Stimulated activated naive CD8-positive, alpha-beta T cell treated with anti-CD3 and anti-CD28 coated beads, Interleukin-15, amount 100 ng/mL, for 72 hours (primary cell): Measurements from ENCODE around the gene WNK2.

Experiments used
- ATAC-seq: fragments of 150-1000 bp; cut with Tn5 transposase; 2 replicates; pipeline ENCODE4 v1.10.0; 2021; ENCODE audit warnings: mild to moderate bottlenecking, moderate library complexity
- DNase-seq, 2 donors: peaks; one replicate each; pipeline ENCODE4 v3.0.0; 2021 to 2022
- H3K27ac Mint-ChIP-seq, 2 donors: one replicate each; pipeline ENCODE4 v1.8.0; 2022; ENCODE audit warnings: mild to moderate bottlenecking in 2 of 2, mixed read lengths in 2 of 2, moderate library complexity in 2 of 2
- H3K27me3 Mint-ChIP-seq: one replicate; pipeline ENCODE4 v1.8.0; 2022; ENCODE audit warnings: mixed read lengths
- H3K4me1 Mint-ChIP-seq: one replicate; pipeline ENCODE4 v1.8.0; 2022; ENCODE audit warnings: mild to moderate bottlenecking, mixed read lengths
- H3K4me3 Mint-ChIP-seq, 2 donors: one replicate each; pipeline ENCODE4 v1.8.0; 2022; ENCODE audit warnings: mild to moderate bottlenecking in 2 of 2, mixed read lengths in 2 of 2, moderate library complexity in 1 of 2
- H3K9me3 Mint-ChIP-seq, 2 donors: one replicate each; pipeline ENCODE4 v1.8.0; 2022; ENCODE audit warnings: mixed read lengths in 2 of 2

Gene WNK2

GRCh38 chr9:93154293-93154903 is 29.5 kb upstream of the WNK2 start:
- H3K27me3 Mint-ChIP-seq, result no peaks in the 10 kb centered on the region
- ATAC-seq (peak; percentile 45), DNase-seq (peak; percentile 50 to 57)
- H3K4me3 Mint-ChIP-seq, result no peak overlapping the region
- peaks cover 27% of the 10 kb centered on the region for H3K4me1 Mint-ChIP-seq
- H3K9me3 Mint-ChIP-seq, result no peaks in the 10 kb centered on the region
- peak overlapping the region in 1 of 2 donors; percentile 27 for H3K27ac Mint-ChIP-seq

- no peak for ATAC-seq
- Mint-ChIP-seq H3K4me1 (peaks cover 22% of the 10 kb centered on the region), H3K27me3 (no peaks in the 10 kb centered on the region), H3K4me3 (no peak overlapping the region), H3K9me3 (no peaks in the 10 kb centered on the region), H3K27ac (peak overlapping the region in 1 of 2 donors; percentile 33)
- no peak for DNase-seq
Measured at GRCh38 chr9:93155716-93156474, 28.0 kb upstream of the WNK2 start.

DNA sequence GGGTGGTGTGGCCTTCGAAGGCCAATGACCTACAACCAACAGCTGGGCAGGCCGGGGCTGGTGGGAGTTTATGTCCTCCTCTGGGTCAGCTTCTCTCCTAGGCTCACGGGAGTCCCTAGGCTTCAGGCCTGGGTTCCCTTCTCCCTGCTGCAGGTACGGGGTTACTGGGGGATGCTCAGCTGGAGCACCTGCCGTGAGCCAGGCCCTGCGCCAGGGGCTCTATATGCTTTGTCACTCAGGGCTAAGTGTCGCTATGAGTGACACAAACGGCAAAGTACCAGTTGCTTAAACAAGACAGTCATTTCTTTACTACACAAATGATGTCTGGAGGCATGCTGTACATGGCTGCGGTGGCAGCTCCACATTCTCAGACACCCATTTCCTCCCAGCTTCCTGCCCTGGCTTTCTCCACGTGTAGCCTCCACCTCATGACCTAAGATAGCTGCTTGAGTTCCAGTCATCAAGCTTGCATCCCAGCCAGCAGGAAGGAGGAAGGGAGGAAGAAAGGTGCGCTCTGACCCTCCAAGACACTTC is 27.4 kb upstream of the WNK2 start:
- H3K4me1 Mint-ChIP-seq, result peaks cover 22% of the 10 kb centered on the region
- peak overlapping the region in 1 of 2 donors; percentile 86 for H3K27ac Mint-ChIP-seq
- DNase-seq (peak in 1 of 2 donors; percentile 53), ATAC-seq (peak; percentile 89)
- no peaks in the 10 kb centered on the region for H3K27me3 Mint-ChIP-seq
- no peak overlapping the region for H3K4me3 Mint-ChIP-seq
- H3K9me3 Mint-ChIP-seq, result no peaks in the 10 kb centered on the region

GRCh38 chr9:93159601-93160471 is 24.1 kb upstream of the WNK2 start:
- peaks cover 22% of the 10 kb centered on the region for H3K4me1 Mint-ChIP-seq
- no peaks in the 10 kb centered on the region for H3K9me3 Mint-ChIP-seq
- DNase-seq (peak; percentile 73 to 78), ATAC-seq (peak; percentile 86)
- no peak overlapping the region for H3K27ac Mint-ChIP-seq
- H3K27me3 Mint-ChIP-seq, result no peaks in the 10 kb centered on the region
- H3K4me3 Mint-ChIP-seq, result no peak overlapping the region

GRCh38 chr9:93161786-93162562 is 22.0 kb upstream of the WNK2 start:
- no peaks in the 10 kb centered on the region for H3K27me3 Mint-ChIP-seq
- DNase-seq, result no peak
- ATAC-seq, result no peak
- peaks cover 11% of the 10 kb centered on the region for H3K4me1 Mint-ChIP-seq
- H3K9me3 Mint-ChIP-seq, result no peaks in the 10 kb centered on the region
- H3K27ac Mint-ChIP-seq, result no peak overlapping the region
- H3K4me3 Mint-ChIP-seq, result no peak overlapping the region

- Mint-ChIP-seq H3K4me3 (no peak overlapping the region), H3K27me3 (no peaks in the 10 kb centered on the region), H3K27ac (no peak overlapping the region), H3K9me3 (no peaks in the 10 kb centered on the region), H3K4me1 (peaks cover 11% of the 10 kb centered on the region)
- DNase-seq (no peak), ATAC-seq (no peak)
Measured at GRCh38 chr9:93164085-93164484, 19.9 kb upstream of the WNK2 start.

DNA sequence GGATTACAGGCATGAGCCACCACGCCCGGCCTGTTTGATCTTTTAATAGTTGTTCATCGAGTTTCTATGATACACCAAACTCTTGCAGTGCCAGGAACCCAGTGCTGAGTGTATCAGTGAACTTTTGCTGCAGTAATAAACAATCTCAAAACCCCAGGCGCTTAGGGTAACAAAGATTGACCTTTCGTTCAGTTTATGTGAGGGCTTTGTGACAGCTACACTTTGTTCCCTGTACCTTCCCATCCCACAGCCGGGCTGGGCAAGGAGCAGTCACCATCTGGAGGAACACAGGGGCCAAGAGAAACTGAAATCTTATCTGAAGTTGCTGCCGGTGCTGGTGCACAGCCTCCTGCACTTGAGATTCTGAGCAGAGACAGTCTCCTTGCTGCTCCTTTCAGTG is 17.2 kb upstream of the WNK2 start:
- Mint-ChIP-seq H3K27me3 (no peaks in the 10 kb centered on the region), H3K27ac (peak overlapping the region in 1 of 2 donors; percentile 43)

GRCh38 chr9:93167185-93167584 is 16.8 kb upstream of the WNK2 start:
- no peak for DNase-seq
- H3K27ac Mint-ChIP-seq, result no peak overlapping the region
- no peaks in the 10 kb centered on the region for H3K9me3 Mint-ChIP-seq
- H3K27me3 Mint-ChIP-seq, result no peaks in the 10 kb centered on the region
- H3K4me1 Mint-ChIP-seq, result no peaks in the 10 kb centered on the region
- ATAC-seq, result no peak
- no peak overlapping the region for H3K4me3 Mint-ChIP-seq

More for the DNA sequence above, 17.2 kb upstream of the WNK2 start:
- DNase-seq (no peak), ATAC-seq (no peak)
- Mint-ChIP-seq H3K9me3 (no peaks in the 10 kb centered on the region), H3K4me1 (no peaks in the 10 kb centered on the region), H3K4me3 (no peak overlapping the region)

DNA sequence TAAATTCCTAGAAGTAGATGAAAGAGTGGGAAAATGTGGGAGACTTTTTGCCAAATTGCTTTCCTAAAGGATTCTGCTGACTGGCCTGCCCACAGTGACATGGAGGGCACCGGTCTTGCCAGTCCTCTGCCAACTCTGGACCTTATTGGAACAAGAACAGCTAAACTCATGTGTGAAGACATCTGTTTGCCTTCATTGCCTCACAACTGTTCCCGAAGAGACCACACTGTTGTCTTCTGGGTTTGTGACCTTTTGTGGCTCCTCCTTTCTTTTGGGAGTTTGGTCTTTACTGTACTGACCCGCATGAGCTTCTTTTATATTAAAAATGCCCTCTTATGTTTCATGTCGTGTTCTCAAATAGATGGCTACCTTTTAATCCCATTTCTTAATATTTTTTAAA is 16.1 kb upstream of the WNK2 start:
- H3K4me1 Mint-ChIP-seq, result no peaks in the 10 kb centered on the region
- H3K27me3 Mint-ChIP-seq, result no peaks in the 10 kb centered on the region
- H3K27ac Mint-ChIP-seq, result no peak overlapping the region
- H3K4me3 Mint-ChIP-seq, result no peak overlapping the region
- ATAC-seq, result no peak
- no peaks in the 10 kb centered on the region for H3K9me3 Mint-ChIP-seq
- DNase-seq, result no peak

DNA sequence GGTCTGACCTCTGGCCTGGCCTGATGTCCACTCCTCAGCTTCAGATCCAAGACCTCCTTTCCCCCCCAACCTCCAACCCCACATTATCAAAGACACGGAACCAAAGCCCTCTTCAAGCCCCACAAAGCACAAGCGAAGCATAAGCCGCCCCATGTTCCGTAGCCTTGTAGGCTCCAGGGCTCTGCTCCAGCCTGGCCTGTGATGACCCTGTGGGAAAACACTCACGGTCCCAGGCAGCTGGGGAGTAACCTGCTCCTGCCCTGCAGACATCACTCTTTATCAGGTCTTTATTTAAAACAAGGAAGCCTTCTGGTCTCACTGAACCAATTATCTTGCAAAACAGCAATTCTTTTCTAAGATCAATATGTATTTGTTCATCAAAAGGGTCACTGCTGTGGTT is 15.4 kb upstream of the WNK2 start:
- Mint-ChIP-seq H3K27me3 (no peaks in the 10 kb centered on the region), H3K4me1 (peaks cover 1% of the 10 kb centered on the region), H3K27ac (no peak overlapping the region), H3K4me3 (no peak overlapping the region), H3K9me3 (no peaks in the 10 kb centered on the region)
- no peak for ATAC-seq
- no peak for DNase-seq

- H3K27ac Mint-ChIP-seq, result no peak overlapping the region
- no peaks in the 10 kb centered on the region for H3K27me3 Mint-ChIP-seq
- H3K4me1 Mint-ChIP-seq, result peaks cover 5% of the 10 kb centered on the region
- ATAC-seq (no peak), DNase-seq (no peak)
- H3K9me3 Mint-ChIP-seq, result no peaks in the 10 kb centered on the region
- no peak overlapping the region for H3K4me3 Mint-ChIP-seq
Measured at GRCh38 chr9:93169444-93169843, 14.5 kb upstream of the WNK2 start.

- ATAC-seq (no peak), DNase-seq (no peak)
- H3K9me3 Mint-ChIP-seq, result no peaks in the 10 kb centered on the region
- peaks cover 5% of the 10 kb centered on the region for H3K4me1 Mint-ChIP-seq
- H3K27ac Mint-ChIP-seq, result no peak overlapping the region
- H3K27me3 Mint-ChIP-seq, result no peaks in the 10 kb centered on the region
- no peak overlapping the region for H3K4me3 Mint-ChIP-seq
Measured at GRCh38 chr9:93170571-93170970, 13.4 kb upstream of the WNK2 start.

DNA sequence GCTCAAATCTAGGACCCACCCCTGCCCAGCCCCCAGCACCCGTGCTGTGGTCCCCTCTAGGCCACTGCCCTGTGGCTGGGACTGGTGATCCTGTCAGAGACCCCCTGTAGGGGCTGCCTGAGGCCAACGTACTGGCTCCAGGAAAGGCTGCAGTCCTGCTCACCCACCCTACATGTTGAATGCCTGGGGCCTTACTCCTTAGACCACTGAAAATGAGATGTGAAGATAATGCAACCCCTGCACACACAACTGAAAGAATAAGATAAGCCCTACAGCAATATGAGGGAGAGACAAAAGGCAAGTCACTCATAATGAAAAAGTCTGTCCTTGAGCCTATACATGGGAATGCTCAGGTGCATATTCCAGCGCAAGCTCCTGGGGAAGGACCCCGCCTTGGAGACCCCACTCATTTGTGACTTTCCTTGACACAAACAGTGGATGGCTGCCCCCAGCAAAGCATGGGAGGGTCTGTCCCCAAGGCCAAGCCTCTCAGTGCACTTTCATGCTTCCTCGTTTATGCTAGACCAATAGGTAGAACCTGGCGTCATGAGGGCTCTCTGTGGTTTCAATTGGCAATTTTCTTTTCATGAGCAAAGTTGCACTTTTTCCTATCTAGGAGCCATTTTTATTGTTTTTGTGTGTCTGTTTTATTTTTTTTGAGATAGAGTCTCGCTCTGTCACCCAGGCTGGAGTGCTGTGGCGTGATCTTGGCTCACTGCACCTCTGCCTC is 12.5 kb upstream of the WNK2 start:
- Mint-ChIP-seq H3K27me3 (no peaks in the 10 kb centered on the region), H3K4me1 (peaks cover 5% of the 10 kb centered on the region), H3K9me3 (no peaks in the 10 kb centered on the region), H3K4me3 (no peak overlapping the region), H3K27ac (no peak overlapping the region)
- DNase-seq (no peak), ATAC-seq (no peak)

GRCh38 chr9:93172666-93173364 is 11.1 kb upstream of the WNK2 start:
- no peaks in the 10 kb centered on the region for H3K9me3 Mint-ChIP-seq
- ATAC-seq (no peak), DNase-seq (no peak)
- H3K4me1 Mint-ChIP-seq, result peaks cover 5% of the 10 kb centered on the region
- H3K27ac Mint-ChIP-seq, result no peak overlapping the region
- no peak overlapping the region for H3K4me3 Mint-ChIP-seq
- H3K27me3 Mint-ChIP-seq, result no peaks in the 10 kb centered on the region
